ENCODE data around the gene CLPX. TPM values are rescaled to one million over a fixed set of nuclear protein-coding genes. Genes with fewer than 3 reads are reported as not detected.
"Not testable (repeated sequence)": the region's sequence is repeated elsewhere in the genome, so short reads cannot be mapped to it uniquely, and the experiment has no call there.

CLPX gene
- polyA plus RNA-seq, 1 experiment: 13.3 TPM

- H3K36me3 ChIP-seq (ENCODE audit: control insufficient read depth, insufficient read depth, low read length): peaks cover 3% of the 10 kb centered on the region; the same call in 1 of the 2 replicates
- no peaks in the 10 kb centered on the region for H3K27me3 ChIP-seq (ENCODE audit: control insufficient read depth, insufficient read depth, low read length)
- ChIA-PET POLR2A (no interaction called here), CTCF (interaction anchor here (1.2 kb wide), 1 partner anchor 115 kb away, joined by 3 read pairs; no protein-coding TSS in a partner anchor)
- no peak overlapping the region for H3K4me3 ChIP-seq (ENCODE audit: low read depth, low read length)
- DNase-seq (ENCODE audit: low read depth): no peak
- TF ChIP-seq CTCF (IDR thresholded peaks at IDR 0.05; ENCODE audit: insufficient read depth, low read depth, low read length): no peak
These were observed 2.6 kb downstream of the CLPX start for GRCh38 chr15:65182538-65182937.

GRCh38 chr15:65181582-65182353, 3.4 kb downstream of the CLPX start:
- POLR2A ChIA-PET; H3K36me3 ChIP-seq (ENCODE audit: control insufficient read depth, insufficient read depth, low read length); H3K27me3 ChIP-seq (ENCODE audit: control insufficient read depth, insufficient read depth, low read length); DNase-seq (ENCODE audit: low read depth); H3K4me3 ChIP-seq (ENCODE audit: low read depth, low read length): not testable (repeated sequence)
- CTCF ChIA-PET: interaction anchor here (0.6 to 1.2 kb wide), 3 partner anchors 8 to 220 kb away, joined by 3 to 5 read pairs (median 4); no protein-coding TSS in a partner anchor

GRCh38 chr15:65180167-65180566, 5.0 kb downstream of the CLPX start:
- Histone ChIP-seq H3K27me3 (ENCODE audit: control insufficient read depth, insufficient read depth, low read length) (no peaks in the 10 kb centered on the region), H3K4me3 (ENCODE audit: low read depth, low read length) (no peak overlapping the region), H3K36me3 (ENCODE audit: control insufficient read depth, insufficient read depth, low read length) (peaks cover 3% of the 10 kb centered on the region; the same call in 1 of the 2 replicates)
- TF ChIP-seq CTCF (IDR thresholded peaks at IDR 0.05; ENCODE audit: insufficient read depth, low read depth, low read length): no peak
- POLR2A ChIA-PET: no interaction called here
- CTCF ChIA-PET: interaction anchor here (0.7 to 1.7 kb wide), 3 partner anchors 100 to 130 kb away, joined by 3 read pairs; no protein-coding TSS in a partner anchor
- DNase-seq (ENCODE audit: low read depth): no peak

- TF ChIP-seq CTCF (IDR thresholded peaks at IDR 0.05; ENCODE audit: insufficient read depth, low read depth, low read length): no peak
- H3K36me3 ChIP-seq (ENCODE audit: control insufficient read depth, insufficient read depth, low read length): peaks cover 5% of the 10 kb centered on the region
- no peak overlapping the region for H3K4me3 ChIP-seq (ENCODE audit: low read depth, low read length)
- ChIA-PET CTCF (interaction anchor here (0.8 to 1.8 kb wide), 2 partner anchors 11 to 14 kb away, joined by 3 to 4 read pairs; no protein-coding TSS in a partner anchor), POLR2A (no interaction called here)
- DNase-seq (ENCODE audit: low read depth): no peak
- H3K27me3 ChIP-seq (ENCODE audit: control insufficient read depth, insufficient read depth, low read length): no peaks in the 10 kb centered on the region
These were observed 7.2 kb downstream of the CLPX start for GRCh38 chr15:65177901-65178300.

- peaks cover 7% of the 10 kb centered on the region for H3K36me3 ChIP-seq (ENCODE audit: control insufficient read depth, insufficient read depth, low read length)
- no peak for DNase-seq (ENCODE audit: low read depth)
- POLR2A ChIA-PET: no interaction called here
These were observed 9.1 kb downstream of the CLPX start for GRCh38 chr15:65176056-65176455.

More at GRCh38 chr15:65176056-65176455, 9.1 kb downstream of the CLPX start:
- H3K27me3 ChIP-seq (ENCODE audit: control insufficient read depth, insufficient read depth, low read length): no peaks in the 10 kb centered on the region
- CTCF ChIA-PET: interaction anchor here (1.8 kb wide), 1 partner anchor 13 kb away, joined by 4 read pairs; no protein-coding TSS in a partner anchor
- TF ChIP-seq CTCF (IDR thresholded peaks at IDR 0.05; ENCODE audit: insufficient read depth, low read depth, low read length): no peak
- no peak overlapping the region for H3K4me3 ChIP-seq (ENCODE audit: low read depth, low read length)

All from BJ (cell line).